OCI-LY3 (cell line): ENCODE measurements around the gene ABCA2.

ENCODE experiments used
- H2AFZ ChIP-seq: fragments of 200-600, 300-600 bp; shearing (Covaris generic); 2 replicates; pipeline ENCODE4 v1.6.0; 2014; ENCODE audit warnings: antibody characterized with exemption, low read depth, low read length
- H3K27ac ChIP-seq: fragments of 200-600, 300-600 bp; sonication (generic); 2 replicates; pipeline ENCODE4 v1.5.1; 2014; ENCODE audit warnings: mild to moderate bottlenecking, low read length, moderate library complexity, mixed read lengths
- H3K27me3 ChIP-seq: fragments of 200-600, 300-600 bp; sonication (generic); 2 replicates; pipeline ENCODE4 v1.6.1; 2014; ENCODE audit warnings: low read depth, low read length, mixed read lengths
- H3K36me3 ChIP-seq: fragments of 200-600, 300-600 bp; sonication (generic); replicated peaks from 2 replicates; pipeline ENCODE3; 2014; ENCODE audit warnings: low read depth, low read length, mixed read lengths
- H3K4me1 ChIP-seq: fragments of 300-600, 200-600 bp; sonication (generic); 2 replicates; pipeline ENCODE4 v1.6.1; 2014; ENCODE audit warnings: low read length, mixed read lengths
- H3K4me2 ChIP-seq: fragments of 200-600, 300-600 bp; sonication (generic); 2 replicates; pipeline ENCODE4 v1.6.1; 2014; ENCODE audit warnings: low read length, mixed read lengths
- H3K4me3 ChIP-seq: fragments of 300-600, 200-600 bp; sonication (generic); 2 replicates; pipeline ENCODE4 v1.5.1; 2014; ENCODE audit warnings: antibody characterized with exemption, mild to moderate bottlenecking, low read length, moderate library complexity
- H3K79me2 ChIP-seq: fragments of 300-600, 200-600 bp; shearing (Covaris generic); 2 replicates; pipeline ENCODE4 v1.6.1; 2014; ENCODE audit warnings: mild to moderate bottlenecking, low read length, mixed read lengths
- H3K9ac ChIP-seq: fragments of 300-600, 200-600 bp; shearing (Covaris generic); 2 replicates; pipeline ENCODE4 v1.6.0; 2014; ENCODE audit warnings: mild to moderate bottlenecking, low read length, moderate library complexity
- H3K9me3 ChIP-seq: fragments of 200-600, 300-600 bp; shearing (Covaris generic); 2 replicates; pipeline ENCODE4 v1.6.1; 2014; ENCODE audit warnings: low read length, mixed read lengths; ENCODE audit not compliant: insufficient read depth
- H4K20me1 ChIP-seq: fragments of 200-600, 300-600 bp; sonication (generic); 2 replicates; pipeline ENCODE4 v1.6.1; 2016; ENCODE audit warnings: low read length, mixed read lengths; ENCODE audit not compliant: insufficient read depth
- EZH2phosphoT487 ChIP-seq: fragments of 200-600 bp; shearing (Covaris generic); IDR thresholded peaks from 2 replicates; pipeline ENCODE4 v1.6.1; 2018; ENCODE audit warnings: antibody characterized with exemption, mixed run types, low read depth
- TF ChIP-seq, protein P1 (sequence below): fragments of 200-600, 300-600 bp; sonication (generic); IDR thresholded peaks from 2 replicates; pipeline ENCODE4 v1.5.1; 2014; ENCODE audit warnings: antibody characterized with exemption, low read length, low read depth

Gene ABCA2

DNA sequence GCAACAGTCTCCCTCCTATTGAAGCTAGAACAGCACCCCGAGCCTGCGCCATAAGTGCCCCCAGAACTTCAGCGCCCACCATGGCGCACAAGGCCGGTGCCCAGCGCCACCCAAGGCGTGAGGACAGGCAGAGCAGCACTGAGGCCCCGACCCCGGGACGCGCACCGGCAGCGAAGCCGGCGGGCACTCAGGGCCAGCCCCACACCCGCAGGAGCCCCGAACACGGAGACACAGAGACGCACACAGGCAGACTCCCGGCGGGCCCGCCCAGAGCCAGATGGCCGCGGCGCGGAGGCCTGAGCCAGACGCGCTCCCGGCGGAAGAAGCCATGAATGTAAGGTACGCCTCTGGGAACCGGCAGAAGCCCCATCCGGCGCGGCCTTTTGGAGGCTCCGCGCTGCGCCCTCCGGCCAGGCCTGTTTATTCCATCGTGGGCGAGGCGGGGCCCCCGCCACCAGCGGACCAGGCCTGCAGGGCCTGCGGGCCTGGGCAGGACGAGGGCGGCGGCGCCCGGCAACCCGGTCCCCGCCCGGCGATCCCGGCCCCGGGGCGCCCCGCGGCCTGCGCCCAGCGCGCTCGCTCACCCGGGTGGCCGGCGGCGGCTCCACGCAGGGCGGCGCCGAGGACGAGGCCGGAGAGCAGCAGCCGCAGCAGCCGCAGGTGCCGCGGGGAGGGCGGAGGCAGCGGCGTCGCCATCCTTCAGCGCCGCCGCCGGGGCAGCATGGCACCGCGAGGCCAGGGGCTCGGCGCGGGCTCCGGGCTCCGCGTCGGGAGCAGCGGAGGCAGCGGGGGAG lies 17.5 kb upstream of the ABCA2 start:
- H3K4me2 ChIP-seq, result no peak overlapping the region

DNA sequence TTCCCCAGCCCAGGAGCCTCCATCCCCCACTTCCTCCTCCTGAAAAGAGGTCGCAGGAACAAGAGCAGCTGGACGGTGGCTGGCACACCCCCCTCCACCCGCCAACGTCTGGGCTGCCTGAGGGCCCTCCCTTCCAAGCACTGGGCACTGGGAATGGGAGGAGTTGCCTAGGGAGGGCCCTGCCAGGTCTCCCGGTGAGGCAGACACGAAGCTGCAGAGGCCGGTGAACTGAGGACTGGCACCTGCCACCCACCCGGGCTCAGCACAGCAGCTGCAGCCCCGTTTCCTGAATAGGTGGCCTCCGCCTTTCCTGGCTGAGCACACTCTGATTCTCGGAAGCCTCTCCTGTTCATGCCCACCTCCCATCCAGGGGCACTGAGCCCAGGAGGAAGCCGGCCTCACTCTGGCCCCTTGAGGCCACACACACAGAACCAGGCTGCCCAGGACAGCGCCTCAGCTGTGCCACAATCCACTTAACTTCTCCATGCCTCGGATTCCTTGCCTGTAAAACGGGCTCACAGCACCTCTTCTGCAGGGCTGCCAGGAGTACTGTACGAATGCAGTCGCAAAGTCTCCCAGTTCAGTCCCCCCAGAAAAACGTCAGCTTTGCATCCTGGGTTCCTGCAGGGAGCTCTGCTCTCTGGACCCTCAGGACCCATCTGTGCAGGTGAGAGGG lies 16.6 kb upstream of the ABCA2 start:
- no peak overlapping the region for H3K4me2 ChIP-seq

More for the DNA sequence above, 17.5 kb upstream of the ABCA2 start:
- Histone ChIP-seq H3K79me2 (no peaks in the 10 kb centered on the region), H3K9ac (no peak overlapping the region), H3K4me1 (peaks cover 3% of the 10 kb centered on the region; the same call in 1 of the 2 replicates), H2AFZ (no peak overlapping the region), H3K27ac (no peak overlapping the region), H3K27me3 (peaks cover 27% of the 10 kb centered on the region), H4K20me1 (0 out of 2 replicates have a peak, but pooled peaks cover 9% of the 10 kb centered on the region), H3K4me3 (no peak overlapping the region), H3K9me3 (no peaks in the 10 kb centered on the region), H3K36me3 (no peaks in the 10 kb centered on the region)
- TF ChIP-seq, protein P1, sequence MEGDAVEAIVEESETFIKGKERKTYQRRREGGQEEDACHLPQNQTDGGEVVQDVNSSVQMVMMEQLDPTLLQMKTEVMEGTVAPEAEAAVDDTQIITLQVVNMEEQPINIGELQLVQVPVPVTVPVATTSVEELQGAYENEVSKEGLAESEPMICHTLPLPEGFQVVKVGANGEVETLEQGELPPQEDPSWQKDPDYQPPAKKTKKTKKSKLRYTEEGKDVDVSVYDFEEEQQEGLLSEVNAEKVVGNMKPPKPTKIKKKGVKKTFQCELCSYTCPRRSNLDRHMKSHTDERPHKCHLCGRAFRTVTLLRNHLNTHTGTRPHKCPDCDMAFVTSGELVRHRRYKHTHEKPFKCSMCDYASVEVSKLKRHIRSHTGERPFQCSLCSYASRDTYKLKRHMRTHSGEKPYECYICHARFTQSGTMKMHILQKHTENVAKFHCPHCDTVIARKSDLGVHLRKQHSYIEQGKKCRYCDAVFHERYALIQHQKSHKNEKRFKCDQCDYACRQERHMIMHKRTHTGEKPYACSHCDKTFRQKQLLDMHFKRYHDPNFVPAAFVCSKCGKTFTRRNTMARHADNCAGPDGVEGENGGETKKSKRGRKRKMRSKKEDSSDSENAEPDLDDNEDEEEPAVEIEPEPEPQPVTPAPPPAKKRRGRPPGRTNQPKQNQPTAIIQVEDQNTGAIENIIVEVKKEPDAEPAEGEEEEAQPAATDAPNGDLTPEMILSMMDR, result no peak
- TF ChIP-seq EZH2phosphoT487, result no peak

DNA sequence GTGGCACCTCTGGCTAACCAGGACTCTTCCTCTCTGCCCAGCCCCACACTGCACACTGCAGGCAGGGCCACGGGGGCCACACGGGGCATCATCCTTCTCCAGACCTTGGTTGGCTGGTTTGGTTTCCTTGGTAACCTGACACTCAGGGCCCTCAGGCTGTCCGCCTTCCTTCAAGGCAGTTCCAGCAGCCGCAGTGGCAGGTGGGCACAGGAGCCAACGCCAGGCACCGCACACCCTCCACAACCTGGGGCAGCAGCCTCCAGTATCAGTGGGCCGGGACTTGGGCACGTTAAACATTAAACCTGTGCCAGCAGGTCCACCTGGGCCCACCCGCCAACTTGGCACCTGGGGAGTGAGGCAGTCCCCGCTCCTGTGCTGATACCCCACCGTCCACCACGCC lies 16.0 kb upstream of the ABCA2 start:
- no peak overlapping the region for H3K27ac ChIP-seq

More for the DNA sequence above, 16.6 kb upstream of the ABCA2 start:
- Histone ChIP-seq H3K9me3 (no peaks in the 10 kb centered on the region), H4K20me1 (0 out of 2 replicates have a peak, but pooled peaks cover 9% of the 10 kb centered on the region), H2AFZ (no peak overlapping the region), H3K79me2 (no peaks in the 10 kb centered on the region), H3K4me3 (no peak overlapping the region), H3K36me3 (no peaks in the 10 kb centered on the region), H3K27ac (no peak overlapping the region), H3K4me1 (peaks cover 3% of the 10 kb centered on the region; the same call in 1 of the 2 replicates), H3K9ac (no peak overlapping the region), H3K27me3 (peaks cover 24% of the 10 kb centered on the region)
- TF ChIP-seq, protein P1, result no peak

More for the DNA sequence above, 16.0 kb upstream of the ABCA2 start:
- Histone ChIP-seq H3K4me1 (peaks cover 3% of the 10 kb centered on the region; the same call in 1 of the 2 replicates), H3K4me2 (no peak overlapping the region), H4K20me1 (0 out of 2 replicates have a peak, but pooled peaks cover 9% of the 10 kb centered on the region), H3K9ac (no peak overlapping the region), H3K36me3 (no peaks in the 10 kb centered on the region), H3K79me2 (no peaks in the 10 kb centered on the region), H3K27me3 (peaks cover 28% of the 10 kb centered on the region), H2AFZ (no peak overlapping the region), H3K9me3 (no peaks in the 10 kb centered on the region), H3K4me3 (no peak overlapping the region)
- TF ChIP-seq EZH2phosphoT487, result no peak
- TF ChIP-seq, protein P1, result no peak
